IMR-90 (cell line): Measurements from ENCODE around the gene MGLL.

Source experiments
- POLR2A ChIP-seq: IDR thresholded peaks from 2 replicates; pipeline ENCODE4 v1.6.1; 2012; ENCODE audit warnings: mild to moderate bottlenecking, low read depth, low read length
- SMC3 ChIP-seq: fragments of 150-350 bp; IDR thresholded peaks from 2 replicates; pipeline ENCODE4 v1.6.1; 2016; ENCODE audit warnings: low read depth, mild to moderate bottlenecking, antibody characterized with exemption, low read length, moderate library complexity
- TF ChIP-seq, protein P1 (sequence below): conservative IDR thresholded peaks from 2 replicates; pipeline ENCODE4 v1.5.1; 2012; ENCODE audit warnings: mild to moderate bottlenecking, low read depth, low read length, improper control_type of control experiment
- TF ChIP-seq, protein P2 (sequence below): fragments of 150-350 bp; IDR thresholded peaks from 2 replicates; pipeline ENCODE4 v1.6.1; 2016; ENCODE audit warnings: low read depth, mild to moderate bottlenecking, low read length, moderate library complexity, borderline replicate concordance

DNA sequence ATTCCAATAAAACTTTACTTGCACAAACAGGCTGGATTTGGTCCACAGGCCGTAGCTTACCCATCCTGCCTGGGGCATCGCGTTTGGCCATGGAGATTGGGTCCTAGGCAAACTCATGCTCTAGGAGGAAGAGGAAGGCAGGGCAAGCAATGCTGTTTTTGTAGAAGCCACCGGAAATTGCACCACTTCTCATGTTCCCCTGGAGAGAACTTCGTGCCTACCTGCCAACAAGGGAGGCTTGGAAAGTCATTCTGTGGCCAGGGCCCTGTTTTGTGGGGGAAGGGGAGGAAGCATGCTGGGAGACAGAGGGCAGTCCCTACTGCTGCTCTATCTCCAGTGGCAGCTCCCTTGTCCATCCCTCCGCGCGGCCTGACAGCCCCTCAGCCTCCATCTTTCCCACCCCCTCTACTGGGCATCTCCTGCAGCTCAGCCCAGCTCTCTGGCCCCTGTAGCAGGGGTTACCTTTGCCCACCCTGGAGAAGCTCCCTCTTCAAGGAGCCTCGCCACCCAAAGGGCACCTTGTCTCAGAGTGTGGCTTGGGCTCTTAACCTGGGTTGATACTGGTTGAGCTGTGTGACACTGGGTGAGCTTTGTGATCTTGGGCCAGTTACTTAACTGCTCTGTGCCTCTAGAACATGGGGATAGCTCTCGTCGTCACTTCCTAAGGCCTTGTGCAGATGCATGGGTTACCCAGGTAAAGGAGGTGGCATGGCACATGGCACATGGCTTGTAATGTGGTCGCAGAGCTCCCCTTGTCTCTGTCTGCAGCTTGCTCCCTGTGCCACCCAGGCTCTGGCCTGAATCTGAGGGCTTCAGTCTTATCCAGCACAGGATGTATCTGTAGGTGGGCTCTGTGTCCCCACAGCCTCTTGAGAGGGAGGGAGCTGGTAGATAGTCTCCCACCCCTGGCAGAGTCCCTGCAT, 143.4 kb downstream of the MGLL start:
- TF ChIP-seq SMC3 (no peak), POLR2A (no peak)
- TF ChIP-seq, protein P1, sequence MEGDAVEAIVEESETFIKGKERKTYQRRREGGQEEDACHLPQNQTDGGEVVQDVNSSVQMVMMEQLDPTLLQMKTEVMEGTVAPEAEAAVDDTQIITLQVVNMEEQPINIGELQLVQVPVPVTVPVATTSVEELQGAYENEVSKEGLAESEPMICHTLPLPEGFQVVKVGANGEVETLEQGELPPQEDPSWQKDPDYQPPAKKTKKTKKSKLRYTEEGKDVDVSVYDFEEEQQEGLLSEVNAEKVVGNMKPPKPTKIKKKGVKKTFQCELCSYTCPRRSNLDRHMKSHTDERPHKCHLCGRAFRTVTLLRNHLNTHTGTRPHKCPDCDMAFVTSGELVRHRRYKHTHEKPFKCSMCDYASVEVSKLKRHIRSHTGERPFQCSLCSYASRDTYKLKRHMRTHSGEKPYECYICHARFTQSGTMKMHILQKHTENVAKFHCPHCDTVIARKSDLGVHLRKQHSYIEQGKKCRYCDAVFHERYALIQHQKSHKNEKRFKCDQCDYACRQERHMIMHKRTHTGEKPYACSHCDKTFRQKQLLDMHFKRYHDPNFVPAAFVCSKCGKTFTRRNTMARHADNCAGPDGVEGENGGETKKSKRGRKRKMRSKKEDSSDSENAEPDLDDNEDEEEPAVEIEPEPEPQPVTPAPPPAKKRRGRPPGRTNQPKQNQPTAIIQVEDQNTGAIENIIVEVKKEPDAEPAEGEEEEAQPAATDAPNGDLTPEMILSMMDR: no peak
- TF ChIP-seq, protein P2, sequence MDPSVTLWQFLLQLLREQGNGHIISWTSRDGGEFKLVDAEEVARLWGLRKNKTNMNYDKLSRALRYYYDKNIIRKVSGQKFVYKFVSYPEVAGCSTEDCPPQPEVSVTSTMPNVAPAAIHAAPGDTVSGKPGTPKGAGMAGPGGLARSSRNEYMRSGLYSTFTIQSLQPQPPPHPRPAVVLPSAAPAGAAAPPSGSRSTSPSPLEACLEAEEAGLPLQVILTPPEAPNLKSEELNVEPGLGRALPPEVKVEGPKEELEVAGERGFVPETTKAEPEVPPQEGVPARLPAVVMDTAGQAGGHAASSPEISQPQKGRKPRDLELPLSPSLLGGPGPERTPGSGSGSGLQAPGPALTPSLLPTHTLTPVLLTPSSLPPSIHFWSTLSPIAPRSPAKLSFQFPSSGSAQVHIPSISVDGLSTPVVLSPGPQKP: no peak
